HG03280 (cell line): ENCODE results near the gene CDC26.
A peak's percentile ranks its signal among the peaks of the same experiment; 100 is the strongest.
"Not testable (repeated sequence)": the region's sequence is repeated elsewhere in the genome, so short reads cannot be mapped to it uniquely, and the experiment has no call there.

Experiments used
- ATAC-seq: cut with Tn5 transposase; IDR thresholded peaks from one replicate; pipeline ENCODE4 v1.9.1; 2021; ENCODE audit warnings: mild to moderate bottlenecking, moderate library complexity; ENCODE audit not compliant: unreplicated experiment

CDC26 gene

GRCh38 chr9:113296247-113296646 is 20.9 kb upstream of the CDC26 start:
- not testable (repeated sequence) for ATAC-seq

GRCh38 chr9:113293285-113293878 is 18.0 kb upstream of the CDC26 start:
- no peak for ATAC-seq

- no peak for ATAC-seq
Measured at GRCh38 chr9:113290052-113290607, 14.8 kb upstream of the CDC26 start.

- ATAC-seq, result no peak
Measured at GRCh38 chr9:113289091-113289490, 13.7 kb upstream of the CDC26 start.

- no peak for ATAC-seq
Measured at GRCh38 chr9:113281356-113281755, 6.0 kb upstream of the CDC26 start.

- no peak for ATAC-seq
Measured at GRCh38 chr9:113278840-113279239, 3.5 kb upstream of the CDC26 start.

GRCh38 chr9:113274474-113275156 is 757 bp downstream of the CDC26 start:
- ATAC-seq, result peak; percentile 24

GRCh38 chr9:113269871-113270270 is 5.5 kb downstream of the CDC26 start:
- no peak for ATAC-seq

GRCh38 chr9:113269355-113269754 is 6.0 kb downstream of the CDC26 start:
- ATAC-seq, result no peak

GRCh38 chr9:113267911-113268566 is 7.3 kb downstream of the CDC26 start:
- ATAC-seq, result no peak

- ATAC-seq, result no peak
Measured at GRCh38 chr9:113266174-113266573, 9.2 kb downstream of the CDC26 start.

GRCh38 chr9:113261917-113262671 is 13.3 kb downstream of the CDC26 start:
- no peak for ATAC-seq

GRCh38 chr9:113258282-113258681 is 17.1 kb downstream of the CDC26 start:
- no peak for ATAC-seq

- no peak for ATAC-seq
Measured at GRCh38 chr9:113257863-113258262, 17.5 kb downstream of the CDC26 start.

- ATAC-seq, result no peak
Measured at GRCh38 chr9:113255438-113255837, 19.9 kb downstream of the CDC26 start.

- no peak for ATAC-seq
Measured at GRCh38 chr9:113254991-113255390, 20.4 kb downstream of the CDC26 start.

- no peak for ATAC-seq
Measured at GRCh38 chr9:113250807-113251206, 24.6 kb downstream of the CDC26 start.

- ATAC-seq, result not testable (repeated sequence)
Measured at GRCh38 chr9:113249661-113250060, 25.7 kb downstream of the CDC26 start.

GRCh38 chr9:113247640-113248039 is 27.7 kb downstream of the CDC26 start:
- ATAC-seq, result no peak

- no peak for ATAC-seq
Measured at GRCh38 chr9:113246928-113247327, 28.4 kb downstream of the CDC26 start.

GRCh38 chr9:113245894-113246293 is 29.5 kb downstream of the CDC26 start:
- ATAC-seq, result no peak
